Type B pancreatic cell (in vitro differentiated cells): ENCODE results near the gene CCDC194. TPM values are rescaled to one million over a fixed set of nuclear protein-coding genes. Genes with fewer than 3 reads are reported as not detected.

ENCODE experiments used
- DNase-seq: peaks from one replicate; pipeline ENCODE4 v3.0.0; 2021; ENCODE audit warnings: mixed read lengths; ENCODE audit not compliant: unreplicated experiment; ENCODE audit errors: extremely low spot score
- H3K27ac Mint-ChIP-seq: 2 replicates; pipeline ENCODE4 v1.8.0; 2021; ENCODE audit warnings: mild to moderate bottlenecking, mixed read lengths
- H3K27me3 Mint-ChIP-seq: 2 replicates; pipeline ENCODE4 v1.8.0; 2021; ENCODE audit warnings: mixed read lengths
- H3K36me3 Mint-ChIP-seq: 2 replicates; pipeline ENCODE4 v1.8.0; 2021; ENCODE audit warnings: mixed read lengths
- H3K4me1 Mint-ChIP-seq: one replicate; pipeline ENCODE4 v1.8.0; 2021; ENCODE audit warnings: mixed read lengths; ENCODE audit not compliant: unreplicated experiment
- H3K4me3 Mint-ChIP-seq: 2 replicates; pipeline ENCODE4 v1.8.0; 2021; ENCODE audit warnings: mild to moderate bottlenecking, mixed read lengths
- H3K9me3 Mint-ChIP-seq: 2 replicates; pipeline ENCODE4 v1.8.0; 2021; ENCODE audit warnings: mixed read lengths
- CTCF ChIP-seq: fragments of 200-600 bp; sonication (generic); conservative IDR thresholded peaks from 2 replicates; pipeline ENCODE4 v1.5.0; 2021; ENCODE audit warnings: antibody characterized with exemption, mild to moderate bottlenecking
- total RNA-seq: library from RNA; stranded (reverse); gene quantifications from 2 replicates; pipeline ENCODE4 v1.2.1, GENCODE V29; 2021; ENCODE audit warnings: low replicate concordance

The CCDC194 gene
- total RNA-seq, 1 donor from 2014 or later, result not detected

GRCh38 chr19:17359905-17360800, 33.8 kb downstream of the CCDC194 start:
- H3K9me3 Mint-ChIP-seq, result no peaks in the 10 kb centered on the region
- H3K4me1 Mint-ChIP-seq, result no peaks in the 10 kb centered on the region
- no peak overlapping the region for H3K4me3 Mint-ChIP-seq
- no peak for TF ChIP-seq CTCF
- no peak overlapping the region for H3K27ac Mint-ChIP-seq
- H3K36me3 Mint-ChIP-seq, result no peaks in the 10 kb centered on the region
- H3K27me3 Mint-ChIP-seq, result peaks cover 13% of the 10 kb centered on the region
- no peak for DNase-seq

DNA sequence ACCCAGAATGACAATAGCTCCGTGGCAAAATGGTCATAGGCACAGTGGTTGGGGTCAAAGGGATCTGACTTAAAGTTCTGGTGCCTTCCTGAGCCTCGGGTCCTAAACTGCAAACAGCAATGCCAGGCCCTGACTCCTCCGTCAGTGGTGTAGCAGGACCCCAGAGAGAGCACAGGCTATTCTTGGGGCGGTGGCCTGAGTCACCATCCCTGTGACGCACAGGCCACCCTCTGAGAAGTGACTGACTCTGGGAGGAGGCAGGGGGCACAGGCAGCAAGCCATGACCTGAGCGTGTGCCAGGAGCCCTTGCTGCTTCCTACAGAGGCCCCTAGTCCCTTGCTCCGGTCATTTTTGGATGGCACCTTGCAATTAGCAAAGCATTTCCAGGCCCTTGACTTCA, 35.6 kb downstream of the CCDC194 start:
- Mint-ChIP-seq H3K27me3 (peaks cover 11% of the 10 kb centered on the region), H3K4me1 (no peaks in the 10 kb centered on the region), H3K9me3 (no peaks in the 10 kb centered on the region), H3K4me3 (no peak overlapping the region), H3K36me3 (no peaks in the 10 kb centered on the region), H3K27ac (no peak overlapping the region)
- TF ChIP-seq CTCF, result no peak
- no peak for DNase-seq

DNA sequence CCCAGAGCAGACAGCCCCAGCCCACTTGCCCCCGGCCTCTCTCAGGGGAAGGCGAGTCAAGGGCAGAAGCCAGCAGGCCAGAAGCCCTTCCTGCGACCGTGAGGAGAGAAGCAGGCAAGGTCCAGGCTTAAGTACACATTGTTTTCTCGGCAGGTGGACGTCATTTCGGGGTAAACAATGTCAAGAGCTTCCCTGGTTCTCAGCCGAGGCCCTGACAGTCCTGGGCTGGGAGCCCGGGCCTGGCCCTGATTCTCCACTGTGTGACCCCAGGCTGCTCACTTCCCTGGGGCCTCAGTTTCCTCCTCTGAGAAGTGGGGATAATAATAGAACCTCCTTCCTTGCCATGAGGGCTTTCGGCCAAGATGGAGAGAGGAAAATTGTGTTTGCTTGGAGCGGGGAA, 36.3 kb downstream of the CCDC194 start:
- H3K4me3 Mint-ChIP-seq, result no peak overlapping the region
- no peaks in the 10 kb centered on the region for H3K4me1 Mint-ChIP-seq
- no peaks in the 10 kb centered on the region for H3K9me3 Mint-ChIP-seq
- no peak for DNase-seq
- H3K27ac Mint-ChIP-seq, result no peak overlapping the region
- no peak for TF ChIP-seq CTCF
- H3K36me3 Mint-ChIP-seq, result no peaks in the 10 kb centered on the region
- peaks cover 14% of the 10 kb centered on the region for H3K27me3 Mint-ChIP-seq

- DNase-seq, result no peak
- Mint-ChIP-seq H3K9me3 (no peaks in the 10 kb centered on the region), H3K4me3 (no peak overlapping the region), H3K36me3 (no peaks in the 10 kb centered on the region), H3K4me1 (no peaks in the 10 kb centered on the region), H3K27ac (no peak overlapping the region), H3K27me3 (peaks cover 10% of the 10 kb centered on the region)
- no peak for TF ChIP-seq CTCF
Measured at GRCh38 chr19:17357078-17357666, 36.8 kb downstream of the CCDC194 start.

DNA sequence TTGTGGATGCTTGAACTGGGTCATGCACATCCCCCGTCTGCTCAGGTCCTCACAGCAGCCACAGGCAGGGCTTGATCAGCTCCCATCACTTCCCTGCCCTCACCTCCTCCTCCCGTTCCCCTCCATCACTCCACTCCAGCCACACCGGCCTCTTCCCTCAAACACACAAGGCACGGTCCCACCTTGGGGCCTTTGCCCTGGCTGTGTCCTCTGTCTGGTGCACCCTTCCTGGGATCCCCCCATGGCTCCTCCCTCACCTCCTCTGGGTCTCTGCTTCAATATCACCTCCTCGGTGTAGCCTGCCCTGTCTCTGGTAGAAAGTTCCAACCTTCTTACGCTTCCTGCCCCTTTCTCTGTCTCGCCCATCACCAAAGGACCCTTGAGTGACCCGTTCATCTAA, 40.6 kb downstream of the CCDC194 start:
- Mint-ChIP-seq H3K4me3 (no peak overlapping the region), H3K4me1 (no peaks in the 10 kb centered on the region), H3K27ac (no peak overlapping the region), H3K27me3 (peaks cover 16% of the 10 kb centered on the region), H3K9me3 (no peaks in the 10 kb centered on the region), H3K36me3 (no peaks in the 10 kb centered on the region)
- no peak for DNase-seq
- TF ChIP-seq CTCF, result no peak
